ENCODE measurements around the gene VAMP7.
"Not testable (repeated sequence)": the region's sequence is repeated elsewhere in the genome, so short reads cannot be mapped to it uniquely, and the experiment has no call there.

VAMP7 gene

GRCh38 chrX:155900765-155901164, 19.6 kb downstream of the VAMP7 start:
- DNase-seq: no peak

GRCh38 chrX:155907661-155908060, 26.5 kb downstream of the VAMP7 start:
- DNase-seq: not testable (repeated sequence)

- no peak for DNase-seq
Measured at GRCh38 chrX:155923200-155923599, 42.1 kb downstream of the VAMP7 start.

GRCh38 chrX:155930852-155931618, 49.9 kb downstream of the VAMP7 start:
- not testable (repeated sequence) for DNase-seq

GRCh38 chrX:155938132-155938531, 57.0 kb downstream of the VAMP7 start:
- no peak for DNase-seq

- DNase-seq: no peak
Measured at GRCh38 chrX:155949098-155949497, 68.0 kb downstream of the VAMP7 start.

- DNase-seq: no peak
Measured at GRCh38 chrX:155951237-155951789, 70.2 kb downstream of the VAMP7 start.

GRCh38 chrX:155953055-155953454, 71.9 kb downstream of the VAMP7 start:
- no peak for DNase-seq

GRCh38 chrX:155954793-155955192, 73.6 kb downstream of the VAMP7 start:
- DNase-seq: no peak

- no peak for DNase-seq
Measured at GRCh38 chrX:155956099-155956498, 75.0 kb downstream of the VAMP7 start.

- peak in 1 of 58 donors; percentile 0 for DNase-seq
Measured at GRCh38 chrX:155956649-155957048, 75.5 kb downstream of the VAMP7 start.

GRCh38 chrX:155957843-155958242, 76.7 kb downstream of the VAMP7 start:
- no peak for DNase-seq

- no peak for DNase-seq
Measured at GRCh38 chrX:155959018-155959587, 78.0 kb downstream of the VAMP7 start.

- DNase-seq: no peak
Measured at GRCh38 chrX:155962906-155963305, 81.8 kb downstream of the VAMP7 start.

GRCh38 chrX:155966876-155967275, 85.7 kb downstream of the VAMP7 start:
- peak in 2 of 58 donors; percentile 1 to 6 for DNase-seq

- DNase-seq: no peak
Measured at GRCh38 chrX:155967653-155968325, 86.6 kb downstream of the VAMP7 start.

GRCh38 chrX:155968326-155968661, 87.1 kb downstream of the VAMP7 start:
- DNase-seq: no peak

GRCh38 chrX:155968791-155969190, 87.6 kb downstream of the VAMP7 start:
- no peak for DNase-seq

GRCh38 chrX:155971658-155972057, 90.5 kb downstream of the VAMP7 start:
- DNase-seq: not testable (repeated sequence)

- not testable (repeated sequence) for DNase-seq
Measured at GRCh38 chrX:155972241-155972640, 91.1 kb downstream of the VAMP7 start.

GRCh38 chrX:155983326-155983725, 102.2 kb downstream of the VAMP7 start:
- no peak for DNase-seq

GRCh38 chrX:155985208-155985607, 104.1 kb downstream of the VAMP7 start:
- no peak for DNase-seq
